H1 (cell line): Measurements from ENCODE around the gene MAGOH. TPM values are rescaled to one million over a fixed set of nuclear protein-coding genes. Genes with fewer than 3 reads are reported as not detected.

Source experiments
- CTCF ChIA-PET: fragments of 300-600 bp; sonication (Branson Sonifier 250); formaldehyde crosslinking; loops from one replicate; lab custom pipeline; 2021; ENCODE audit not compliant: partially characterized antibody; lab: Charles Lee
- POLR2A ChIA-PET: fragments of 300-600 bp; sonication (Branson Sonifier 250); formaldehyde crosslinking; loops from one replicate; lab custom pipeline; 2021; ENCODE audit warnings: inconsistent platforms; ENCODE audit not compliant: partially characterized antibody; lab: Charles Lee
- DNase-seq, 2 experiments: peaks; one replicate each; pipeline versions ENCODE4 v3.0.0 to v3.0.0-alpha.2; 2010 to 2022; ENCODE audit warnings: low spot score in 2 of 2, low read depth in 1 of 2, mixed read lengths in 1 of 2
- FAIRE-seq: peaks from 2 replicates; lab custom pipeline; 2011; peaks lifted over from hg19 to GRCh38; lab: Jason Lieb, UNC
- H2AFZ ChIP-seq: 2 replicates; pipeline ENCODE4 v1.8.1; 2012; ENCODE audit warnings: low read length, inconsistent platforms
- H2AK5ac ChIP-seq: 2 replicates; pipeline ENCODE4 v1.6.1; 2013; ENCODE audit warnings: low read depth, low read length
- H2BK120ac ChIP-seq: replicated peaks from 2 replicates; pipeline ENCODE3; 2013; ENCODE audit warnings: low read depth, low read length, inconsistent platforms
- H2BK12ac ChIP-seq: 2 replicates; pipeline ENCODE4 v1.6.1; 2013; ENCODE audit warnings: low read depth, low read length
- H2BK15ac ChIP-seq: 2 replicates; pipeline ENCODE4 v1.6.1; 2013; ENCODE audit warnings: low read length
- H2BK20ac ChIP-seq: 2 replicates; pipeline ENCODE4 v1.6.1; 2013; ENCODE audit warnings: low read length
- H2BK5ac ChIP-seq: 2 replicates; pipeline ENCODE4 v1.6.1; 2013; ENCODE audit warnings: low read depth, low read length
- H3K14ac ChIP-seq: 2 replicates; pipeline ENCODE4 v1.6.1; 2013; ENCODE audit warnings: inconsistent platforms; ENCODE audit not compliant: insufficient read length
- H3K18ac ChIP-seq: 2 replicates; pipeline ENCODE4 v1.6.1; 2013; ENCODE audit warnings: low read length; ENCODE audit errors: extremely low read depth
- H3K23ac ChIP-seq: 2 replicates; pipeline ENCODE4 v1.6.1; 2013; ENCODE audit warnings: inconsistent platforms; ENCODE audit not compliant: insufficient read length
- H3K23me2 ChIP-seq: 2 replicates; pipeline ENCODE4 v1.6.1; 2013; ENCODE audit warnings: low read depth, low read length
- H3K27ac ChIP-seq: 2 replicates; pipeline ENCODE4 v1.6.1; 2011; ENCODE audit warnings: low read depth, low read length, inconsistent platforms
- H3K27me3 ChIP-seq, 4 experiments: replicated peaks in 1 of 4; 1 replicate in 1 of 4; 2 replicates in 3 of 4; pipeline versions ENCODE4 v1.6.1 to v1.8.1; 2011 to 2013; ENCODE audit warnings: low read length in 3 of 4, mild to moderate bottlenecking in 3 of 4, inconsistent platforms in 2 of 4, mixed read lengths in 2 of 4, moderate library complexity in 1 of 4; ENCODE audit not compliant: control insufficient read depth in 3 of 4, insufficient read depth in 3 of 4; ENCODE audit errors: extremely low read depth in 1 of 4
- H3K36me3 ChIP-seq, 4 experiments: 2 replicates each; pipeline versions ENCODE4 v1.6.1 to v1.8.1; 2011 to 2013; ENCODE audit warnings: mild to moderate bottlenecking in 4 of 4, low read length in 3 of 4, moderate library complexity in 2 of 4, control low read depth in 1 of 4, inconsistent platforms in 1 of 4; ENCODE audit not compliant: insufficient read depth in 4 of 4, control insufficient read depth in 2 of 4
- H3K4ac ChIP-seq: replicated peaks from 2 replicates; pipeline ENCODE3; 2013; ENCODE audit warnings: low read length, low read depth, mixed read lengths, inconsistent platforms; ENCODE audit not compliant: insufficient read length
- H3K4me1 ChIP-seq, 4 experiments: replicated peaks in 1 of 4; 1 replicate in 1 of 4; 2 replicates in 3 of 4; pipeline versions ENCODE4 v1.6.1 to v1.8.1; 2011 to 2013; ENCODE audit warnings: low read length in 3 of 4, inconsistent platforms in 2 of 4, mixed read lengths in 1 of 4; ENCODE audit not compliant: insufficient read depth in 4 of 4, control insufficient read depth in 3 of 4
- H3K4me2 ChIP-seq, 2 experiments: 2 replicates each; pipeline versions ENCODE4 v1.6.1 to v1.8.1; 2011 to 2013; ENCODE audit warnings: low read depth in 2 of 2, low read length in 2 of 2, control low read depth in 1 of 2, inconsistent platforms in 1 of 2, mild to moderate bottlenecking in 1 of 2; ENCODE audit not compliant: insufficient read depth in 1 of 2
- H3K4me3 ChIP-seq, 4 experiments: fragments of 200-600, 300-600 bp in 1 of 4; sonication (generic), shearing (Covaris generic), sonication (Bioruptor Twin) in 1 of 4; 2 replicates each; pipeline versions ENCODE4 v1.5.1 to v1.8.1; 2011 to 2016; ENCODE audit warnings: low read length in 4 of 4, low read depth in 3 of 4, control low read depth in 2 of 4, inconsistent platforms in 2 of 4, mild to moderate bottlenecking in 2 of 4, mixed read lengths in 1 of 4, moderate library complexity in 1 of 4; ENCODE audit not compliant: insufficient read depth in 2 of 4; ENCODE audit errors: extremely low read depth in 1 of 4
- H3K56ac ChIP-seq: replicated peaks from 2 replicates; pipeline ENCODE3; 2013; ENCODE audit warnings: low read depth, mild to moderate bottlenecking, mixed read lengths, low read length, inconsistent platforms; ENCODE audit not compliant: insufficient read length
- H3K79me1 ChIP-seq: 2 replicates; pipeline ENCODE4 v1.6.1; 2013; ENCODE audit warnings: low read depth, low read length, control low read depth
- H3K79me2 ChIP-seq, 2 experiments: 2 replicates each; pipeline versions ENCODE4 v1.6.1 to v1.8.1; 2012 to 2013; ENCODE audit warnings: low read length in 2 of 2, mild to moderate bottlenecking in 2 of 2, inconsistent platforms in 1 of 2; ENCODE audit not compliant: insufficient read depth in 2 of 2, control insufficient read depth in 1 of 2
- H3K9ac ChIP-seq, 4 experiments: replicated peaks in 1 of 4; 1 replicate in 1 of 4; 2 replicates in 3 of 4; pipeline versions ENCODE4 v1.6.1 to v1.8.1; 2011 to 2013; ENCODE audit warnings: low read depth in 3 of 4, low read length in 3 of 4, control low read depth in 2 of 4, mild to moderate bottlenecking in 2 of 4, moderate library complexity in 2 of 4, inconsistent platforms in 1 of 4; ENCODE audit errors: extremely low read depth in 1 of 4
- H3K9me3 ChIP-seq, 2 experiments: 2 replicates each; pipeline versions ENCODE4 v1.6.1 to v1.8.1; 2012 to 2013; ENCODE audit warnings: mild to moderate bottlenecking in 2 of 2, moderate library complexity in 2 of 2, control low read depth in 1 of 2, inconsistent platforms in 1 of 2, low read depth in 1 of 2, low read length in 1 of 2, mixed read lengths in 1 of 2; ENCODE audit not compliant: insufficient read depth in 2 of 2
- H4K20me1 ChIP-seq, 2 experiments: replicated peaks in 1 of 2; 2 replicates each; pipeline versions ENCODE3 to v1.8.1; 2011 to 2013; ENCODE audit warnings: inconsistent platforms in 2 of 2, low read length in 2 of 2, mild to moderate bottlenecking in 1 of 2; ENCODE audit not compliant: insufficient read depth in 2 of 2, control insufficient read depth in 1 of 2
- H4K5ac ChIP-seq: 2 replicates; pipeline ENCODE4 v1.6.1; 2013; ENCODE audit warnings: low read length, low read depth, mixed read lengths, inconsistent platforms; ENCODE audit not compliant: insufficient read length
- H4K8ac ChIP-seq: 2 replicates; pipeline ENCODE4 v1.8.0; 2013; ENCODE audit warnings: mild to moderate bottlenecking, moderate library complexity, low read length, inconsistent platforms; ENCODE audit not compliant: insufficient read depth; ENCODE audit errors: extremely low read depth
- H4K91ac ChIP-seq: replicated peaks from 2 replicates; pipeline ENCODE3; 2013; ENCODE audit warnings: low read length, mixed read lengths, inconsistent platforms; ENCODE audit not compliant: insufficient read length
- BRCA1 ChIP-seq: IDR thresholded peaks from 2 replicates; pipeline ENCODE4 v1.6.1; 2012; ENCODE audit warnings: low read depth, low read length, improper control_type of control experiment
- EGR1 ChIP-seq: IDR thresholded peaks from 2 replicates; pipeline ENCODE4 v1.6.1; 2011; ENCODE audit warnings: low read depth, low read length, borderline replicate concordance
- KDM1A ChIP-seq: fragments of 200-600, 300-600 bp; sonication (generic); IDR thresholded peaks from 2 replicates; pipeline ENCODE4 v1.7.1; 2016; ENCODE audit warnings: mild to moderate bottlenecking, low read length, borderline replicate concordance
- RBBP5 ChIP-seq: IDR thresholded peaks from 2 replicates; pipeline ENCODE4 v1.7.1; 2012; ENCODE audit warnings: low read depth, mild to moderate bottlenecking, inconsistent platforms, low read length, moderate library complexity, borderline replicate concordance
- WGBS, 2 experiments: shearing (Covaris generic) in 1 of 2; methylation state at CpG; one replicate each; pipeline versions ENCODE4 v1.1.6 to v1.1.7; 2013 to 2015; ENCODE audit warnings: low lambda C conversion rate in 2 of 2, mixed read lengths in 2 of 2, inconsistent platforms in 1 of 2, low coverage in 1 of 2, missing lambda C conversion rate in 1 of 2; ENCODE audit not compliant: insufficient replicate concordance in 2 of 2, insufficient coverage in 1 of 2, insufficient read length in 1 of 2; ENCODE audit errors: extremely low coverage in 1 of 2, missing lambda C conversion rate in 1 of 2; 5-methylcytosine and 5-hydroxymethylcytosine counted together
- polyA plus RNA-seq, 7 experiments: library from polyadenylated mRNA; depleted of rRNA in 3 of 7; stranded (reverse) in 5 of 7; unstranded in 2 of 7; fragments of >200 nt in 5 of 7; fragments of 200-250 nt in 2 of 7; gene quantifications; 1 replicate in 5 of 7; 2 replicates in 1 of 7; 4 replicates in 1 of 7; pipeline versions ENCODE4 v1.2.1 to v1.2.3, GENCODE V29; 2011 to 2013; ENCODE audit warnings: missing spikeins in 2 of 7, mixed read lengths in 2 of 7
- total RNA-seq: library from RNA; stranded (reverse); fragmentation: NEBNext Ultra II Directional; extraction: Animal tissue kit (Norgen Biotek cat#: 25700); gene quantifications from 2 replicates; pipeline ENCODE4 v1.2.1, GENCODE V29; 2021

Gene MAGOH
- total and polyA plus RNA-seq, 2 of the 8 experiments (the other 6 are each of a cell fraction or from before 2014, with no cell fraction given), result 46.9 to 74.3 TPM

DNA sequence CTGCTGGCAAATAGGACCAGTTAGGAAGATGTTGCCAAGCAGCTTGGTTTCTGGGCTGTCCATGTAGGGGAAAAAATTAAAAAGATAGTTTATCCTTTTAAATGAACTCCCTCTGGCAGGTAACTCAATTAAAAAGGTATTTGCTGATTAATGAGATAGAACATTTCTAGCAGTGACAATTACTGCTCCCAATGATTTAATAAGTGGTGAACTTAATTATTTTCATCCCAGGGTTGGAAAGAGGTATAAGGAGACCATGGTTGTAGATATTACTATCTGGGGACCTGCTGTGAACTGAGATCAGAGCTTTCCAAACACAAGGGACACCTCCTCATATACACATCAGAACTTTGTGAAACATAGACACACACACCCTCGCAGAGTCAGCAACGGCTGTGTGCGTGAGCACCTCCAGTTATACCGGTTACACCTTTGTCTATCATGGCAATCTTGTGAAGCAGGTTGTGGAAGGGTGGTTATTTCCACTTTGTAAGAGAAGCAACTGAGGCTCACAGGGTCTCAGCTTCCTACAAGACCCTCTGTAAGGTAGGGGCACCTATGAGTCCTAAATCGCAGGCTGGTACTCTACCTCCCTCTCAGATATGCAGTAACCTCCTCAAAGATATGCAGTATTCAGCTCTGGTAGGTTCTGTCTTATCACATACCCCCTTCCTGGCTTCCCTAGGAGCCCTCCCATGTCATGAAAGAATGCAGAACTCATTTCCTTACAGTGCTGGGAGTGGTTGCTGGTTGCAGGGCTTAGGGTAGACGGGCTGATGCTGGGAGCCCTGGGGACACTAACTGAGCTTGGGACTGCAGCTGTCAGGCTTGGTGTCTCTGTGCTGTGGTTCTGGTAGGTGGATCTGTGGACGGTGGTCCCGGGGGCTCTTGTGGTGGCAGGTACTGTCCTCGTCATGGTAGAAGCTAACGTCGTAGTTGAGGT lies 18.5 kb upstream of the MAGOH start:
- Histone ChIP-seq H3K79me2 (no peaks in the 10 kb centered on the region), H4K5ac (no peak overlapping the region), H2BK15ac (no peak overlapping the region), H3K23me2 (no peaks in the 10 kb centered on the region), H3K27ac (no peak overlapping the region), H3K79me1 (no peaks in the 10 kb centered on the region), H3K4me1 (no peaks in the 10 kb centered on the region), H3K23ac (no peak overlapping the region), H4K8ac (no peak overlapping the region), H3K36me3 (peaks cover 39 to 89% (median 74%) of the 10 kb centered on the region in 4 experiments), H3K9ac (no peak overlapping the region), H3K4me2 (no peak overlapping the region), H3K9me3 (no peaks in the 10 kb centered on the region), H3K27me3 (no peaks in the 10 kb centered on the region), H4K91ac (no peak overlapping the region), H2AFZ (no peak overlapping the region), H3K4ac (no peak overlapping the region), H3K14ac (no peak overlapping the region), H3K18ac (no peak overlapping the region), H2BK5ac (no peak overlapping the region), H2BK12ac (no peak overlapping the region), H3K56ac (no peak overlapping the region), H2AK5ac (no peak overlapping the region), H4K20me1 (peaks cover 0 to 2% of the 10 kb centered on the region in 2 experiments), H2BK20ac (no peak overlapping the region), H2BK120ac (no peak overlapping the region), H3K4me3 (no peak overlapping the region)
- POLR2A ChIA-PET, result no interaction called here
- WGBS, 2 experiments, result 91% methylated on average over 11 of the region's 11 CpGs; no CpG with 5 or more reads in 1 of the 2 experiments
- FAIRE-seq (no peak), DNase-seq (no peak)
- TF ChIP-seq KDM1A (no peak), BRCA1 (no peak), EGR1 (no peak), RBBP5 (no peak)
- CTCF ChIA-PET, result interaction anchor here (0.8 to 7.2 kb wide), 7 partner anchors 10 to 137 kb away, joined by 3 to 36 read pairs (median 4); no protein-coding TSS in a partner anchor
